ENCODE data around the gene CLCN7.

Gene CLCN7

GRCh38 chr16:1474082-1474795 lies 589 bp downstream of the CLCN7 start:
- Histone ChIP-seq H3K4me3 (ENCODE audit: insufficient read depth in 1 of 2, low read depth in 1 of 2, low read length in 2 of 2) (peak overlapping the region; percentile 84 to 99), H2BK12ac (ENCODE audit: low read length in 2 of 2) (peak overlapping the region in 1 of 2 experiments; percentile 81), H2AFZ (ENCODE audit: low read depth, low read length) (peak overlapping the region; percentile 94), H2BK120ac (ENCODE audit: low read depth, low read length) (peak overlapping the region; percentile 90), H3K9me3 (ENCODE audit: control insufficient read depth, low read length) (no peaks in the 10 kb centered on the region), H3K23ac (ENCODE audit: low read length in 2 of 2) (peak overlapping the region in 1 of 2 experiments; percentile 70), H3K27ac (ENCODE audit: low read length, poor library complexity, severe bottlenecking) (no peak overlapping the region), H3K4me1 (ENCODE audit: control insufficient read depth, insufficient read depth, low read depth, low read length) (peaks cover 37% of the 10 kb centered on the region), H2BK5ac (ENCODE audit: low read depth, low read length, poor library complexity, severe bottlenecking) (no peak overlapping the region), H3K4me2 (ENCODE audit: low read length, poor library complexity, severe bottlenecking) (peak overlapping the region; percentile 95), H3K79me1 (replicated peaks; ENCODE audit: low read length, poor library complexity, severe bottlenecking) (peaks cover 31% of the 10 kb centered on the region), H2AK5ac (ENCODE audit: low read length, severe bottlenecking) (no peak overlapping the region), H2BK15ac (ENCODE audit: low read depth, poor library complexity, severe bottlenecking) (peak overlapping the region; percentile 75), H4K91ac (ENCODE audit: low read length) (peak overlapping the region; percentile 95), H3K9ac (ENCODE audit: low read length) (peak overlapping the region; percentile 96), H4K8ac (ENCODE audit: low read length) (peak overlapping the region; percentile 99), H3K27me3 (ENCODE audit: control insufficient read depth in 1 of 2, insufficient read depth in 1 of 2, low read length in 2 of 2) (no peaks in the 10 kb centered on the region), H3K18ac (ENCODE audit: low read depth in 1 of 2, low read length in 2 of 2) (peak overlapping the region; percentile 88 to 99), H3K4ac (ENCODE audit: low read depth in 1 of 2, low read length in 2 of 2) (peak overlapping the region; percentile 91 to 98), H3K36me3 (ENCODE audit: control insufficient read depth in 1 of 2, insufficient read depth in 2 of 2, low read depth in 1 of 2, low read length in 2 of 2) (peaks cover 4 to 13% of the 10 kb centered on the region in 2 experiments), H3K14ac (ENCODE audit: low read length in 2 of 2) (peak overlapping the region in 1 of 2 experiments; percentile 96)
- WGBS, result 24% methylated on average over 42 of the region's 57 CpGs
- DNase-seq, result no peak

GRCh38 chr16:1472974-1473373 lies 1.9 kb downstream of the CLCN7 start:
- Histone ChIP-seq H3K9me3 (ENCODE audit: control insufficient read depth, low read length) (no peaks in the 10 kb centered on the region), H3K36me3 (ENCODE audit: control insufficient read depth in 1 of 2, insufficient read depth in 2 of 2, low read depth in 1 of 2, low read length in 2 of 2) (peaks cover 4 to 15% of the 10 kb centered on the region in 2 experiments), H2AK5ac (ENCODE audit: low read length, severe bottlenecking) (no peak overlapping the region), H4K8ac (ENCODE audit: low read length) (no peak overlapping the region), H2BK120ac (ENCODE audit: low read depth, low read length) (no peak overlapping the region), H3K14ac (ENCODE audit: low read length in 2 of 2) (no peak overlapping the region), H2BK12ac (ENCODE audit: low read length in 2 of 2) (no peak overlapping the region), H2BK15ac (ENCODE audit: low read depth, poor library complexity, severe bottlenecking) (no peak overlapping the region), H4K91ac (ENCODE audit: low read length) (no peak overlapping the region), H2AFZ (ENCODE audit: low read depth, low read length) (no peak overlapping the region), H3K27ac (ENCODE audit: low read length, poor library complexity, severe bottlenecking) (no peak overlapping the region), H3K27me3 (ENCODE audit: control insufficient read depth in 1 of 2, insufficient read depth in 1 of 2, low read length in 2 of 2) (no peaks in the 10 kb centered on the region), H3K4ac (ENCODE audit: low read depth in 1 of 2, low read length in 2 of 2) (no peak overlapping the region), H3K23ac (ENCODE audit: low read length in 2 of 2) (no peak overlapping the region), H3K9ac (ENCODE audit: low read length) (peak overlapping the region; percentile 49), H3K4me2 (ENCODE audit: low read length, poor library complexity, severe bottlenecking) (no peak overlapping the region), H3K4me3 (ENCODE audit: insufficient read depth in 1 of 2, low read depth in 1 of 2, low read length in 2 of 2) (peak overlapping the region in 1 of 2 experiments; percentile 47), H3K4me1 (ENCODE audit: control insufficient read depth, insufficient read depth, low read depth, low read length) (peaks cover 39% of the 10 kb centered on the region), H3K18ac (ENCODE audit: low read depth in 1 of 2, low read length in 2 of 2) (no peak overlapping the region), H2BK5ac (ENCODE audit: low read depth, low read length, poor library complexity, severe bottlenecking) (no peak overlapping the region), H3K79me1 (replicated peaks; ENCODE audit: low read length, poor library complexity, severe bottlenecking) (peaks cover 38% of the 10 kb centered on the region)
- DNase-seq, result no peak
- WGBS, result 60% methylated on average over 3 of the region's 3 CpGs

GRCh38 chr16:1471569-1472194 lies 3.1 kb downstream of the CLCN7 start:
- peak overlapping the region in 1 of 2 experiments; percentile 45 for H3K4me3 ChIP-seq (ENCODE audit: insufficient read depth in 1 of 2, low read depth in 1 of 2, low read length in 2 of 2)
- DNase-seq, result no peak
- no peak overlapping the region for H3K14ac ChIP-seq (ENCODE audit: low read length in 2 of 2)
- H3K9me3 ChIP-seq (ENCODE audit: control insufficient read depth, low read length), result no peaks in the 10 kb centered on the region
- peak overlapping the region; percentile 3 for H4K91ac ChIP-seq (ENCODE audit: low read length)
- H3K36me3 ChIP-seq (ENCODE audit: control insufficient read depth in 1 of 2, insufficient read depth in 2 of 2, low read depth in 1 of 2, low read length in 2 of 2), result peaks cover 4 to 20% of the 10 kb centered on the region in 2 experiments
- H3K9ac ChIP-seq (ENCODE audit: low read length), result peak overlapping the region; percentile 55
- no peak overlapping the region for H2BK120ac ChIP-seq (ENCODE audit: low read depth, low read length)
- 92% methylated on average over 25 of the region's 26 CpGs for WGBS
- no peak overlapping the region for H2AFZ ChIP-seq (ENCODE audit: low read depth, low read length)
- no peak overlapping the region for H3K23ac ChIP-seq (ENCODE audit: low read length in 2 of 2)
- no peak overlapping the region for H2BK12ac ChIP-seq (ENCODE audit: low read length in 2 of 2)
- H4K8ac ChIP-seq (ENCODE audit: low read length), result no peak overlapping the region
- peaks cover 47% of the 10 kb centered on the region for H3K4me1 ChIP-seq (ENCODE audit: control insufficient read depth, insufficient read depth, low read depth, low read length)
- H3K27me3 ChIP-seq (ENCODE audit: control insufficient read depth in 1 of 2, insufficient read depth in 1 of 2, low read length in 2 of 2), result no peaks in the 10 kb centered on the region
- H2BK15ac ChIP-seq (ENCODE audit: low read depth, poor library complexity, severe bottlenecking), result no peak overlapping the region
- H3K27ac ChIP-seq (ENCODE audit: low read length, poor library complexity, severe bottlenecking), result no peak overlapping the region
- peaks cover 48% of the 10 kb centered on the region for H3K79me1 ChIP-seq (replicated peaks; ENCODE audit: low read length, poor library complexity, severe bottlenecking)
- no peak overlapping the region for H2BK5ac ChIP-seq (ENCODE audit: low read depth, low read length, poor library complexity, severe bottlenecking)
- H3K4me2 ChIP-seq (ENCODE audit: low read length, poor library complexity, severe bottlenecking), result no peak overlapping the region
- H3K4ac ChIP-seq (ENCODE audit: low read depth in 1 of 2, low read length in 2 of 2), result no peak overlapping the region
- no peak overlapping the region for H3K18ac ChIP-seq (ENCODE audit: low read depth in 1 of 2, low read length in 2 of 2)
- H2AK5ac ChIP-seq (ENCODE audit: low read length, severe bottlenecking), result no peak overlapping the region
